Tibial artery (tissue), 4 donors: ENCODE measurements around the gene TMEM63C.

Experiments
- DNase-seq, 2 donors: peaks; one replicate each; pipeline ENCODE4 v3.0.0-alpha.2; 2019
- H3K27ac ChIP-seq, 2 donors: fragments of 200-600 bp; sonication (generic) in 1 of 2; 1 replicate in 1 of 2; 2 replicates in 1 of 2; pipeline ENCODE4 v1.5.1; 2018 to 2019; ENCODE audit warnings: mild to moderate bottlenecking in 1 of 2
- H3K27me3 ChIP-seq, 2 donors: fragments of 200-600 bp; sonication (generic) in 1 of 2; one replicate each; pipeline versions ENCODE4 v1.5.1 to v1.6.0; 2016 to 2019
- H3K36me3 ChIP-seq, 3 donors: fragments of 200-600 bp; sonication (generic) in 2 of 3; one replicate each; pipeline ENCODE4 v1.5.1; 2016 to 2019; ENCODE audit warnings: mild to moderate bottlenecking in 2 of 3
- H3K4me1 ChIP-seq, 4 donors: fragments of 200-600 bp; sonication (generic) in 2 of 4; 1 replicate in 3 of 4; 2 replicates in 1 of 4; pipeline ENCODE4 v1.5.1; 2016 to 2019
- H3K4me3 ChIP-seq, 2 donors: fragments of 200-600 bp; sonication (generic) in 1 of 2; 1 replicate in 1 of 2; 2 replicates in 1 of 2; pipeline ENCODE4 v1.5.1; 2018 to 2019; ENCODE audit warnings: mild to moderate bottlenecking in 2 of 2
- H3K9me3 ChIP-seq, 3 donors: fragments of 200-600 bp; sonication (generic) in 1 of 3; one replicate each; pipeline ENCODE4 v1.5.1; 2016 to 2019
- intact Hi-C: fragments of 100-400 bp; cut with DNase I; formaldehyde crosslinking; loops from one replicate; pipeline ENCODE4 v1.15.0; 2023; ENCODE audit warnings: low total_unique reads
- TF ChIP-seq, protein P1 (sequence below), 2 experiments: fragments of 200-600 bp in 1 of 2; fragments of 450-650 bp in 1 of 2; IDR thresholded peaks; one replicate each; pipeline ENCODE4 v1.5.1; 2017 to 2019; ENCODE audit warnings: antibody characterized with exemption in 2 of 2, mild to moderate bottlenecking in 1 of 2, moderate library complexity in 1 of 2

TMEM63C gene

DNA sequence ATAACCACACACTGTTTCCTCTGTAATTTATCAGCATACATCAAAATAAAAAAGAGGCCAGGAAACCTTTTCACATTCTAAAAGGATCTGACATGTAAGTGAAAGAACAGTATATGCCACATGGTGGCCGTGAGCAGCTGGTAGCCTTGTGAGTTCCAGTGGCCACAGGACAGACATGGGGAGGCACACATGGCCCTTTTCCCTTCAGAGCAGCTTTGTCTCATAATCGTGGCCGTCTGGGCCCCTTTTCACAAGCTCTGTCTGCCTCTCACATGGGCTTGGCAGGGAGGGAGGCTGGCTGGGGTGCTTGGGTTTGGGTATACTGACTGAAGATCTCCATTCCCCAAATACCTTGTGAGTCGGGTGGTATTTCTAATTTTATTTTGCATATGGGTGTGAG is 38.5 kb upstream of the TMEM63C start:
- Histone ChIP-seq H3K27me3 (peaks cover 0 to 91% of the 10 kb centered on the region in 2 donors), H3K4me3 (no peak overlapping the region), H3K4me1 (peaks cover 0 to 30% (median 28%) of the 10 kb centered on the region in 4 donors), H3K9me3 (no peaks in the 10 kb centered on the region), H3K27ac (no peak overlapping the region), H3K36me3 (no peaks in the 10 kb centered on the region)
- intact Hi-C loops = no loop called here
- TF ChIP-seq, protein P1, sequence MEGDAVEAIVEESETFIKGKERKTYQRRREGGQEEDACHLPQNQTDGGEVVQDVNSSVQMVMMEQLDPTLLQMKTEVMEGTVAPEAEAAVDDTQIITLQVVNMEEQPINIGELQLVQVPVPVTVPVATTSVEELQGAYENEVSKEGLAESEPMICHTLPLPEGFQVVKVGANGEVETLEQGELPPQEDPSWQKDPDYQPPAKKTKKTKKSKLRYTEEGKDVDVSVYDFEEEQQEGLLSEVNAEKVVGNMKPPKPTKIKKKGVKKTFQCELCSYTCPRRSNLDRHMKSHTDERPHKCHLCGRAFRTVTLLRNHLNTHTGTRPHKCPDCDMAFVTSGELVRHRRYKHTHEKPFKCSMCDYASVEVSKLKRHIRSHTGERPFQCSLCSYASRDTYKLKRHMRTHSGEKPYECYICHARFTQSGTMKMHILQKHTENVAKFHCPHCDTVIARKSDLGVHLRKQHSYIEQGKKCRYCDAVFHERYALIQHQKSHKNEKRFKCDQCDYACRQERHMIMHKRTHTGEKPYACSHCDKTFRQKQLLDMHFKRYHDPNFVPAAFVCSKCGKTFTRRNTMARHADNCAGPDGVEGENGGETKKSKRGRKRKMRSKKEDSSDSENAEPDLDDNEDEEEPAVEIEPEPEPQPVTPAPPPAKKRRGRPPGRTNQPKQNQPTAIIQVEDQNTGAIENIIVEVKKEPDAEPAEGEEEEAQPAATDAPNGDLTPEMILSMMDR (IDR thresholded peaks at IDR 0.05) = no peak
- peak in 1 of 2 donors; percentile 10 for DNase-seq

DNA sequence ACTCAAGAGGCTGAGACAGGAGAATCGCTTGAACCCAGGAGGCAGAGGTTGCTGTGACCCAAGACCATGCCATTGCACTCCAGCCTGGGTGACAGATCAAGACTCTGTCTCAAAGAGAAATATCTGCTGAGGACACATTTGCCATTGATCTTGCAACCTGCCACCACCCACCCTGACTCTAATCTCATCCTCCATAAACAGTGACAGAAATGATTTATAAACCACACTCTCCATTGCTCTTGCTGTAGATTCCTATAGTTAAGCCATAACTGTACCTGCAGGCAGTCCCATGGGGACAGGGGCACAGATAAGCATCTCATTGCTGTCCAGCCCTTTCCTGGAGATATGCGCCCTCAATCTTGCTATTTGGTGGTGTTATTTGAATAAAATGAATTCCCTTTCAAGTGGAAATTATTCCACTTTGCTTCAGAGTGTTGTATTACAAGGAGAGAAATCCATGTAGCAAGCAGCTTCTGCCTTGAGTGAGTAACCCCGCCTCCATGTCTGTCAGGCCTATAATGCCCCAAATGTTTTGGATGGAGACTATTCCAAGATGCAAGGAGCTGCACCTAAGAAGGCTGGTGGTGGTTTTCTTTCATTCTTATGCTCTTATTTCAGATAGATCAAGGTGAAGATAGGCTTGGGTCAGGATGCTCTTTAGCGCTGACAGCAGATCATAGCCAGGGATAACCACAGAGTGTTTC is 37.0 kb upstream of the TMEM63C start:
- peaks cover 0 to 76% of the 10 kb centered on the region in 2 donors for H3K27me3 ChIP-seq

GRCh38 chr14:77145975-77146740 is 35.4 kb upstream of the TMEM63C start:
- intact Hi-C loops = no loop called here
- peaks cover 0 to 60% of the 10 kb centered on the region in 2 donors for H3K27me3 ChIP-seq
- DNase-seq = no peak

More for the DNA sequence above, 37.0 kb upstream of the TMEM63C start:
- Histone ChIP-seq H3K9me3 (no peaks in the 10 kb centered on the region), H3K36me3 (no peaks in the 10 kb centered on the region), H3K27ac (no peak overlapping the region), H3K4me1 (peaks cover 0 to 24% (median 24%) of the 10 kb centered on the region in 4 donors), H3K4me3 (no peak overlapping the region)
- TF ChIP-seq, protein P1 (IDR thresholded peaks at IDR 0.05) = no peak
- intact Hi-C loops = no loop called here
- DNase-seq = no peak

GRCh38 chr14:77148510-77149231 is 32.9 kb upstream of the TMEM63C start:
- peaks cover 0 to 59% of the 10 kb centered on the region in 2 donors for H3K27me3 ChIP-seq
- no peaks in the 10 kb centered on the region for H3K9me3 ChIP-seq
- no peak overlapping the region for H3K4me3 ChIP-seq
- H3K36me3 ChIP-seq = no peaks in the 10 kb centered on the region
- intact Hi-C loops = no loop called here
- H3K4me1 ChIP-seq = no peaks in the 10 kb centered on the region
- H3K27ac ChIP-seq = no peak overlapping the region
- DNase-seq = no peak
- TF ChIP-seq, protein P1 (IDR thresholded peaks at IDR 0.05) = no peak

More at GRCh38 chr14:77145975-77146740, 35.4 kb upstream of the TMEM63C start:
- Histone ChIP-seq H3K9me3 (no peaks in the 10 kb centered on the region), H3K4me1 (peaks cover 0 to 8% (median 8%) of the 10 kb centered on the region in 4 donors), H3K4me3 (no peak overlapping the region), H3K36me3 (no peaks in the 10 kb centered on the region), H3K27ac (no peak overlapping the region)
- TF ChIP-seq, protein P1 (IDR thresholded peaks at IDR 0.05) = no peak

DNA sequence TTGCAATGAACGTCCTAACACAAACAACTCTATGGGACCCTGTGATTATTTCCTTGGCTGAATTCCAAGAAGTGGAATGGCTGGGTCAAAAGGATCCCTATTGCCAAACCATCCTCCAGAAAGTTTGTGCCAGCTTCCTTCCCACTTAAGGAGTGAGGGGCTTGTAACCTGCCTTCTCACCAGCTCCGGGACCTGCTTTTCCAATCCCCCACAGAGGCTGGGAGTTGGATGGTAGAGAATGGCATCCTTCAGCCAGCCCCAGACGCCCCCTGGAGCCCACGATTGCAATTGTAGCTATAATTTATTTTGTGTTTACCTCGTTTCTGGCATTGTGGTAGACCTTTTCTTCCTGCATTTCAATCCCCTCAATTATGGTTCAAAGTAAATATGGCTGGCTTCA is 30.4 kb upstream of the TMEM63C start:
- Histone ChIP-seq H3K27me3 (peaks cover 0 to 35% of the 10 kb centered on the region in 2 donors), H3K4me1 (peaks cover 0 to 15% (median 0%) of the 10 kb centered on the region in 4 donors), H3K27ac (no peak overlapping the region), H3K9me3 (no peaks in the 10 kb centered on the region), H3K36me3 (no peaks in the 10 kb centered on the region), H3K4me3 (no peak overlapping the region)
- no peak for DNase-seq
- intact Hi-C loops = loop anchor here (10.0 kb wide), 1 partner anchor 164 kb away; no protein-coding TSS in a partner anchor
- TF ChIP-seq, protein P1 (IDR thresholded peaks at IDR 0.05) = peak in 1 of 2 experiments; percentile 6
